ENCODE data around the gene FBXO22. TPM values are rescaled to one million over a fixed set of nuclear protein-coding genes. Genes with fewer than 3 reads are reported as not detected.

The FBXO22 gene
- total and polyA plus RNA-seq, 4 donors = 12.5 to 18.9 (median 17.1) TPM

DNA sequence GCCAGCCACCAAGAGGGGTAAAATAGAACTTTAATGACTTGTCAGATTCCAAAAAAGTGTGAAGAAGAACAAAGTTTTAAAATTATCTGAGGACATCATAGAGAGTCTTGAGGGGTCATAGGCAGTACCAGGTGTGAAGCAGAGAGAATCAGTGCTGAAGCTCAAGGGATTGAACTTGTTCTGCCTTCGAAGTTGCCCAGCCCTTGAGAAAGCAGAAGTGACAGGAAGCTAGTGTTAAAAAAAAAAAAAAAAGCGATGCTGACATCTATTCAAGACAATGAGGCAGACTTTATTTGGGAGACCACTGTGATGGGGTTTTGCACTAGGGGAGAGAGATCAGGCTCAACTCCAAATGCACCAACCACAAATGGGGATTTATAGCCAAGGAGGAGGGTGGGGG lies 21.8 kb downstream of the FBXO22 start:
- no peaks in the 10 kb centered on the region for H3K4me1 ChIP-seq (ENCODE audit: control insufficient read depth in 1 of 2, insufficient read depth in 2 of 2, low read length in 2 of 2)
- H3K27ac ChIP-seq (ENCODE audit: low read depth in 1 of 2, low read length in 2 of 2) = no peak overlapping the region
- intact Hi-C loops (cut with DNase I) = no loop called here
- ATAC-seq (ENCODE audit: low FRiP score) (no peak), DNase-seq (no peak)
- 83 to 89% methylated on average over 2 of the region's 2 CpGs for WGBS, 2 donors
- no peaks in the 10 kb centered on the region for H3K27me3 ChIP-seq (ENCODE audit: control insufficient read depth in 1 of 2, insufficient read depth in 2 of 2, low read length in 1 of 2)
- H3K4me3 ChIP-seq (ENCODE audit: low read length in 2 of 2) = no peak overlapping the region
- no peaks in the 10 kb centered on the region for H3K9me3 ChIP-seq (ENCODE audit: control insufficient read depth, low read length)
- H3K36me3 ChIP-seq (ENCODE audit: control insufficient read depth in 1 of 2, insufficient read depth in 2 of 2, low read length in 1 of 2) = no peaks in the 10 kb centered on the region

DNA sequence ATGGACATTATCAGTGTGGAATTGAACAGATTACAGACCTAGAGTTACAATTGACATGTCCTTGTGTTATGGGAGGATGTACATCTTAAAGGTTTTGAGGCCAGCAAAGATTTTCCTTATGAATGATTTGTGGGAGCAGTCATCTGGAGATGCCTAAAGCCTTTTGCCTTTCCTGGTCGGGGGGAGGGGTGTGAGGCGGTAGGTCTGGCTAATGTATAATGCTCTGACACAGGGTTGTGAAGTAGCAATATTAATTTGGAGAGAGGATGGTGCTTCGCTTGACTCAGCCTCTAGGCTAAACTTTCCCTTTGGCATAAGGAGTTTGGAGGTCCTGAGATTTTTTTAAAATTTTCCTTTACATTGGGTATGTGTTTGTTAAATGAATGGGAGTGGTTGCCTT lies 23.3 kb downstream of the FBXO22 start:
- intact Hi-C loops (cut with DNase I) = no loop called here

DNA sequence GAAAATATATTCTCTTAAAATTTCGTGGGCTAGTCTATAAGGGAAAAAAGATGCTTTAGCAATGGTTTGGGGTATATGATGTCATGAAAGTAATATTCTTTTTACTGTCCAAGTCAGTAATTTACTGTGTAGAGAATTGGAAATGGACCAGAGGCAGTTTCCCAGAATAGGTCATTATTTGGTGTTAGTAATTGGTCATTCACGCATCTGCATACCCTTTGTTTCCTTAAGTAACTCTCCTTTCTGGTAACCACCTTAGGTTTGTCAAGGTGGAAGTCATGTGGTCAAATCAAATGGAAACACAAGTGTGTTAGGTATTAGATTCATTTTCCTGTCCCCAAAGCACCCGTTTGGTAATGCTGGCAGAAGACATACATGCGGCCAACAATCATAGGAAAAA lies 23.9 kb downstream of the FBXO22 start:
- DNase-seq (no peak), ATAC-seq (ENCODE audit: low FRiP score) (no peak)
- Histone ChIP-seq H3K9me3 (ENCODE audit: control insufficient read depth, low read length) (no peaks in the 10 kb centered on the region), H3K27ac (ENCODE audit: low read depth in 1 of 2, low read length in 2 of 2) (no peak overlapping the region), H3K27me3 (ENCODE audit: control insufficient read depth in 1 of 2, insufficient read depth in 2 of 2, low read length in 1 of 2) (no peaks in the 10 kb centered on the region), H3K4me1 (ENCODE audit: control insufficient read depth in 1 of 2, insufficient read depth in 2 of 2, low read length in 2 of 2) (no peaks in the 10 kb centered on the region), H3K4me3 (ENCODE audit: low read length in 2 of 2) (no peak overlapping the region), H3K36me3 (ENCODE audit: control insufficient read depth in 1 of 2, insufficient read depth in 2 of 2, low read length in 1 of 2) (peaks cover 0 to under 1% of the 10 kb centered on the region in 2 donors)
- WGBS, 2 donors = 67 to 79% methylated on average over 4 of the region's 4 CpGs
- intact Hi-C loops (cut with DNase I) = no loop called here

More for the DNA sequence above, 23.3 kb downstream of the FBXO22 start:
- no peaks in the 10 kb centered on the region for H3K4me1 ChIP-seq (ENCODE audit: control insufficient read depth in 1 of 2, insufficient read depth in 2 of 2, low read length in 2 of 2)
- no peak overlapping the region for H3K4me3 ChIP-seq (ENCODE audit: low read length in 2 of 2)
- no peaks in the 10 kb centered on the region for H3K27me3 ChIP-seq (ENCODE audit: control insufficient read depth in 1 of 2, insufficient read depth in 2 of 2, low read length in 1 of 2)
- WGBS, 2 donors = 89% methylated on average over 3 of the region's 3 CpGs
- no peak for ATAC-seq (ENCODE audit: low FRiP score)
- no peak for DNase-seq
- no peaks in the 10 kb centered on the region for H3K36me3 ChIP-seq (ENCODE audit: control insufficient read depth in 1 of 2, insufficient read depth in 2 of 2, low read length in 1 of 2)
- H3K9me3 ChIP-seq (ENCODE audit: control insufficient read depth, low read length) = no peaks in the 10 kb centered on the region
- H3K27ac ChIP-seq (ENCODE audit: low read depth in 1 of 2, low read length in 2 of 2) = no peak overlapping the region

DNA sequence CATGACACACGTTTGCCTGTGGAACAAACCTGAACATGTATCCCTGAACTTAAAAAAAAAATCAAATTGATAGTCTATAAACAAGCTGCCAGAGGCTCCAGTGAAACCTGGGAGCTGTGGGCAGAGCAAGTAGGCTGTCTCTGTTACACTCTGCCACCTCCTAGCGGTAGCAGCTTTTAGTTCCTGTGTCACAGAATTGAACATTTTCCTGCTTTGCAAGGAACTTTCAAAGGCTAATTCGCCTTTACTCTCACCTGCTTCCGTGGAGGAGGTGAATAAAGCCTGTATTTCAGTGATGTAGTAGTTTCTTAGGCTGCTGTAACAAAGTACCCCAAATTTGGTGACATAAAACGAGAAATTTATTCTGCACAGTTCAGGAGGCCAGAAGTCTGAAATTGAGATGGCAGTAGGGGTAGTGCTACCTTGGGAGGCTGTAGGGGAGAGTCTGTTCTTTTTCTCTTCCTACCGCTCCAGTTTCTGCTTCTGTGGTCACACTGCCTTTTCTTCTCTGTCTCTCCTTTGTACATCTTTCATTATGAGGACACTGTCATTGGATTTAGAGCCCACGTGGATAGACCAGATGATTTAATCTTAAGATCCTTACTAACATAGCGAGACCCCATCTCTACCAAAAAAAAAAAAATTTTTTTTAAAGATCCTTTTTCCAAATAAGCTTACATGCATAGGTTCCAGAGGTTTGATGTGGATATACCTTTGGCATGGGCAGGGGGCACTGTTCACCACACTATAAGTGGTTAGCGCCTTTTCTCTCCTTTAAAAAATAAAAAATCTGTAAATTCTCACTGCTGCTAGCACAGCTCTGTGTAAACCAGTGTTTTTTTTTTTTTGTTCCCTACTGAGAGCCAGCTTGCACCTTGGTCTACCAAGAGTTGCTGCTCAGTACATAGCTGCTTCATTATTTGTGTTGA lies 25.3 kb downstream of the FBXO22 start:
- Histone ChIP-seq H3K4me3 (ENCODE audit: low read length in 2 of 2) (no peak overlapping the region), H3K9me3 (ENCODE audit: control insufficient read depth, low read length) (no peaks in the 10 kb centered on the region), H3K4me1 (ENCODE audit: control insufficient read depth in 1 of 2, insufficient read depth in 2 of 2, low read length in 2 of 2) (no peaks in the 10 kb centered on the region), H3K36me3 (ENCODE audit: control insufficient read depth in 1 of 2, insufficient read depth in 2 of 2, low read length in 1 of 2) (peaks cover 0 to 2% of the 10 kb centered on the region in 2 donors), H3K27me3 (ENCODE audit: control insufficient read depth in 1 of 2, insufficient read depth in 2 of 2, low read length in 1 of 2) (no peaks in the 10 kb centered on the region), H3K27ac (ENCODE audit: low read depth in 1 of 2, low read length in 2 of 2) (no peak overlapping the region)
- whole genome bisulfite sequencing, 2 donors = 68 to 76% methylated on average over 9 of the region's 9 CpGs
- DNase-seq = no peak
- ATAC-seq (ENCODE audit: low FRiP score) = no peak
- intact Hi-C loops (cut with DNase I) = no loop called here

DNA sequence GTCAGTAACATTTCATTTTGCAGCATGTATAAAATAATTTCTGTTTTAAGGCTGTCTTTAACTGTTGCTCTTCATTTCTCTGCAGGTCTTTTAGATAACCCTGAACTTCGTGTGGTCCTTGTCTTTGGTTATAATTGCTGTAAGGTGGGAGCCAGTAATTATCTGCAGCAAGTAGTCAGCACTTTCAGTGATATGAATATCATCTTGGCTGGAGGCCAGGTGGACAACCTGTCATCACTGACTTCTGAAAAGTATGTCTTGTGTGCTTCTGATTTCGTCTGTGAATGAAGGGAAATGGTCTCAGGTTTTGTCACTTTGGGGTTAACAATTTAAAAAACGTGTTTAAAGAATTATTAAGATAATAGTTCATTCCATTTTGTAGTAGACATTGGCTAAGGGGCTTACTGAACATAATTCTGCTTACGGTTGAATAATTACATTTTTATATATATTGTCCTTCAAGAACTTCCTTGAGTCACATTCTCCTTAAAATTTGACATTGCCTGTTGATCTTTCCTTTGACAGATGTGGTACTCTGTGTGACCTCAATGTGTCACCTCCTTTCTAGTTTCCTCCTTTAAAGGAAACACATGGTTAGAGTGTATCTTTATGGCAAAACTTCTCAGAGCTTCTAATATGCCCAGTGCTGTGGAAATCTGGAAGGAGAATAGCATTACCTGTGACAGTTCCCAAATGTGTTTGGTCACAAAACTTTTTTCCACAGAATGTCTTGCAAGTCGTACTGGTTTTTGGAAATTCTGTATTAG lies 26.3 kb downstream of the FBXO22 start:
- WGBS, 2 donors = 54 to 56% methylated on average over 5 of the region's 5 CpGs
- H3K9me3 ChIP-seq (ENCODE audit: control insufficient read depth, low read length) = no peaks in the 10 kb centered on the region
- no peaks in the 10 kb centered on the region for H3K27me3 ChIP-seq (ENCODE audit: control insufficient read depth in 1 of 2, insufficient read depth in 2 of 2, low read length in 1 of 2)
- H3K4me3 ChIP-seq (ENCODE audit: low read length in 2 of 2) = no peak overlapping the region
- ATAC-seq (ENCODE audit: low FRiP score) = no peak
- H3K4me1 ChIP-seq (ENCODE audit: control insufficient read depth in 1 of 2, insufficient read depth in 2 of 2, low read length in 2 of 2) = no peaks in the 10 kb centered on the region
- intact Hi-C loops (cut with DNase I) = no loop called here
- peaks cover 0 to 5% of the 10 kb centered on the region in 2 donors for H3K36me3 ChIP-seq (ENCODE audit: control insufficient read depth in 1 of 2, insufficient read depth in 2 of 2, low read length in 1 of 2)
- H3K27ac ChIP-seq (ENCODE audit: low read depth in 1 of 2, low read length in 2 of 2) = no peak overlapping the region
- DNase-seq = no peak

DNA sequence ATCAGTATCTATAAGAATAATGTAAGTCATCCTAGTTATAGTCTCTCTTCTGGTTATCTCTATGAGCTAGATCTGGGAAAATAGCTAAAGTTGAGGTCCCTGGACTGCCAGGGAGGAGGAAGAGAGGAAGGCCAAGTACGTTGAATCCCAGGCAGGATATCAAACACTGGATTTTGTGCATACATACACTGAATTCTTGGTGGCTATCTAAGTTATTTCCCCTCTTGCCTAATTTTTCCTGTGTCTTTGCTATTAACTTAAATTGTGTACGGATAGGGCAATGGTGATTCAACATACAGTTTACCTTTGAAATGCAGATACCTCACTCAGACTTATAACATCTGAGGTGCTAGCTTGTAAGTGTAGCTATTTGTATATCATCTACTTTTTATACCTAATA lies 27.2 kb downstream of the FBXO22 start:
- intact Hi-C loops (cut with DNase I) = no loop called here
- H3K27me3 ChIP-seq (ENCODE audit: control insufficient read depth in 1 of 2, insufficient read depth in 2 of 2, low read length in 1 of 2) = no peaks in the 10 kb centered on the region
- no peak overlapping the region for H3K27ac ChIP-seq (ENCODE audit: low read depth in 1 of 2, low read length in 2 of 2)
- 89 to 96% methylated on average over 2 of the region's 2 CpGs for WGBS, 2 donors
- H3K9me3 ChIP-seq (ENCODE audit: control insufficient read depth, low read length) = no peaks in the 10 kb centered on the region
- H3K36me3 ChIP-seq (ENCODE audit: control insufficient read depth in 1 of 2, insufficient read depth in 2 of 2, low read length in 1 of 2) = peaks cover 0 to 5% of the 10 kb centered on the region in 2 donors
- ATAC-seq (ENCODE audit: low FRiP score) = no peak
- H3K4me3 ChIP-seq (ENCODE audit: low read length in 2 of 2) = no peak overlapping the region
- no peak for DNase-seq
- H3K4me1 ChIP-seq (ENCODE audit: control insufficient read depth in 1 of 2, insufficient read depth in 2 of 2, low read length in 2 of 2) = no peaks in the 10 kb centered on the region

DNA sequence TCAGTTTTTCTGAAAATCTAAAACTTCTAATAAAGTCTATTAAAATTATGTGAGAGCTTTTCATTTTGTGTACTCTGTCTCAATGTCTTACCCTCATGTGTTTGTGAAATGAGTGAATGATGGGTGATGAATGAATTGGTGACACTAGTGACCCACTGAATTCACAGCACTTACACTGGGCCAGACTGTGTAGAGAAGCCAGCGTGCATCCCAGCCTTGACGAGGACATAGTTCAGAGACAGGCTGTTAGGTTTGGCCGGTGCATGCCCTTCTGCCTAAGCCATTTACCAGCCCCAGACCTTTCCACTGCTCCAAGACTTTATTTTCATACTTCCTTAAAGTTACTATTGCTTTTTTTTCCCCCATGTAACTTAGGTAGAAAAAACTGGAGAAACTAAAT lies 38.8 kb downstream of the FBXO22 start:
- 38 to 51% methylated on average over 3 of the region's 3 CpGs for WGBS, 2 donors
- intact Hi-C loops (cut with DNase I) = no loop called here
- no peak for ATAC-seq (ENCODE audit: low FRiP score)
- no peaks in the 10 kb centered on the region for H3K4me1 ChIP-seq (ENCODE audit: control insufficient read depth in 1 of 2, insufficient read depth in 2 of 2, low read length in 2 of 2)
- H3K27ac ChIP-seq (ENCODE audit: low read depth in 1 of 2, low read length in 2 of 2) = no peak overlapping the region
- no peaks in the 10 kb centered on the region for H3K9me3 ChIP-seq (ENCODE audit: control insufficient read depth, low read length)
- DNase-seq = no peak
- no peak overlapping the region for H3K4me3 ChIP-seq (ENCODE audit: low read length in 2 of 2)
- no peaks in the 10 kb centered on the region for H3K36me3 ChIP-seq (ENCODE audit: control insufficient read depth in 1 of 2, insufficient read depth in 2 of 2, low read length in 1 of 2)
- H3K27me3 ChIP-seq (ENCODE audit: control insufficient read depth in 1 of 2, insufficient read depth in 2 of 2, low read length in 1 of 2) = no peaks in the 10 kb centered on the region

DNA sequence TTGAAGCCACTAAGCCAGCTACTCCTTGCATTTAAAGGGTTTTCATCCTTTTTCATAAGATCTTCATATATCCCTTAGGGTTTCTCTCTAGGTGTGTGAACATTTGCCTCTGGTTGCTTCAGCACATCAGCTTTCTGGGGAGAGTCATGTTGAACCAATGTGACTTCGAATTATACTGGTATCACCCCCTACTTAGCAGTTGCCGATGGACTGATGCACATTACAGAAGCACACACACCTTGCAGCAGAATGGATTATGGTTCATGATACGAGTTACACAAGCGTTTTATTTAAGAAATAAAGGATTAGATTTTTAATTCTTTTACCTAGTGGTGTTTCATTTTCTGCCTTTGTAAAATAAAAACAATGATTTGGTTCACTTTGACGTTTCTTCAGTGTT lies 39.6 kb downstream of the FBXO22 start:
- intact Hi-C loops (cut with DNase I) = no loop called here
- ATAC-seq (ENCODE audit: low FRiP score) (no peak), DNase-seq (no peak)
- no peak overlapping the region for H3K27ac ChIP-seq (ENCODE audit: low read depth in 1 of 2, low read length in 2 of 2)
- H3K36me3 ChIP-seq (ENCODE audit: control insufficient read depth in 1 of 2, insufficient read depth in 2 of 2, low read length in 1 of 2) = no peaks in the 10 kb centered on the region
- WGBS, 2 donors = 71 to 74% methylated on average over 5 of the region's 5 CpGs
- no peaks in the 10 kb centered on the region for H3K27me3 ChIP-seq (ENCODE audit: control insufficient read depth in 1 of 2, insufficient read depth in 2 of 2, low read length in 1 of 2)
- no peaks in the 10 kb centered on the region for H3K4me1 ChIP-seq (ENCODE audit: control insufficient read depth in 1 of 2, insufficient read depth in 2 of 2, low read length in 2 of 2)
- no peak overlapping the region for H3K4me3 ChIP-seq (ENCODE audit: low read length in 2 of 2)
- H3K9me3 ChIP-seq (ENCODE audit: control insufficient read depth, low read length) = no peaks in the 10 kb centered on the region
